Coronary artery (tissue), 2 donors: ENCODE data around the gene PRKAR1A.

Source experiments
- DNase-seq: peaks from one replicate; pipeline ENCODE4 v3.0.0-alpha.2; 2017; ENCODE audit warnings: low spot score
- H3K27ac ChIP-seq, 2 donors: fragments of 200-600 bp; sonication (generic); one replicate each; pipeline ENCODE4 v1.5.1; 2016 to 2019
- H3K4me3 ChIP-seq: fragments of 200-600 bp; sonication (generic); 2 replicates; pipeline ENCODE4 v1.5.1; 2016; ENCODE audit warnings: mild to moderate bottlenecking, moderate library complexity
- TF ChIP-seq, protein P1 (sequence below): fragments of 200-600 bp; sonication (generic); IDR thresholded peaks from one replicate; pipeline ENCODE4 v1.5.1; 2019; ENCODE audit warnings: antibody characterized with exemption

PRKAR1A gene

GRCh38 chr17:68541816-68542215 lies 29.6 kb downstream of the PRKAR1A start:
- no peak overlapping the region for H3K4me3 ChIP-seq
- no peak for DNase-seq
- no peak overlapping the region for H3K27ac ChIP-seq
- TF ChIP-seq, protein P1, sequence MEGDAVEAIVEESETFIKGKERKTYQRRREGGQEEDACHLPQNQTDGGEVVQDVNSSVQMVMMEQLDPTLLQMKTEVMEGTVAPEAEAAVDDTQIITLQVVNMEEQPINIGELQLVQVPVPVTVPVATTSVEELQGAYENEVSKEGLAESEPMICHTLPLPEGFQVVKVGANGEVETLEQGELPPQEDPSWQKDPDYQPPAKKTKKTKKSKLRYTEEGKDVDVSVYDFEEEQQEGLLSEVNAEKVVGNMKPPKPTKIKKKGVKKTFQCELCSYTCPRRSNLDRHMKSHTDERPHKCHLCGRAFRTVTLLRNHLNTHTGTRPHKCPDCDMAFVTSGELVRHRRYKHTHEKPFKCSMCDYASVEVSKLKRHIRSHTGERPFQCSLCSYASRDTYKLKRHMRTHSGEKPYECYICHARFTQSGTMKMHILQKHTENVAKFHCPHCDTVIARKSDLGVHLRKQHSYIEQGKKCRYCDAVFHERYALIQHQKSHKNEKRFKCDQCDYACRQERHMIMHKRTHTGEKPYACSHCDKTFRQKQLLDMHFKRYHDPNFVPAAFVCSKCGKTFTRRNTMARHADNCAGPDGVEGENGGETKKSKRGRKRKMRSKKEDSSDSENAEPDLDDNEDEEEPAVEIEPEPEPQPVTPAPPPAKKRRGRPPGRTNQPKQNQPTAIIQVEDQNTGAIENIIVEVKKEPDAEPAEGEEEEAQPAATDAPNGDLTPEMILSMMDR = no peak

DNA sequence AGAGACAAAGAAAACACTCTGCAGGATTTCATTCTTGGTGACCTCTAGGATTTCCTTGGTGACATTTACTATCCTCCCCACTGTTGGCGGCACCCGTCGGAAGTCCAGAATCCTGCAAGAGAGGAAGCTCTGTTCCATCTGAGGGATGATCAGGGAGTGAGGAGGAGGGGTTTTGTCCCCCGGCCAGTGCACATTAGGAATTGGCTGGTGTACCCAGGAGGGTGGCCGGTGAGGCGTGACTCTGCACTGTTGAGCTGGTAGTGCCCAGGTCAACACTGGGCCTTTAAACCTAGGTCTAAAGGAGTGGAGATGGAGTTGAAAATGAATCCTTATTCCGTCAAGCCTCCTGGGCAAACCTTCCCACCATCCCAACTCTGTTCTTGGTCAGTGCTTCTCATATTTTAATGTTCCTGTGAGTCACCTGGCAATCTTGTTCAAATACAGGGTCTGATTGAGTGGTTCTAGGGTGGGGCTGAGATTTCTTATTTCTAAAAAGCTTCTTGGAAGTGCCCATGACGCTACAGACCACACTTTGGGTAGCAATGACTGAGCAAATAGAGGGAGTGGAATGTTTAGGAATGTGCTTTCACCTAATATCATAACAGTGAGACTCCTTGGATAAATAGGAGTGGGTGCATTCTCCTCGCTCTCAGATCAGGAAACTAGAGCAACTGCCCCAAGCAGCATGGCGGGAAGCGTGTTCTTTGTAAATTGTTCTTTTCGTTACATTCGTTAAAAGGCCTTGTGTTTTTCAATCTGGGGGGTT lies 30.7 kb downstream of the PRKAR1A start:
- Histone ChIP-seq H3K27ac (no peak overlapping the region), H3K4me3 (no peak overlapping the region)
- TF ChIP-seq, protein P1 = no peak
- no peak for DNase-seq

- TF ChIP-seq, protein P1 = no peak
- no peak overlapping the region for H3K4me3 ChIP-seq
- no peak overlapping the region for H3K27ac ChIP-seq
- DNase-seq = no peak
Measured at GRCh38 chr17:68544111-68544915, 32.1 kb downstream of the PRKAR1A start.

DNA sequence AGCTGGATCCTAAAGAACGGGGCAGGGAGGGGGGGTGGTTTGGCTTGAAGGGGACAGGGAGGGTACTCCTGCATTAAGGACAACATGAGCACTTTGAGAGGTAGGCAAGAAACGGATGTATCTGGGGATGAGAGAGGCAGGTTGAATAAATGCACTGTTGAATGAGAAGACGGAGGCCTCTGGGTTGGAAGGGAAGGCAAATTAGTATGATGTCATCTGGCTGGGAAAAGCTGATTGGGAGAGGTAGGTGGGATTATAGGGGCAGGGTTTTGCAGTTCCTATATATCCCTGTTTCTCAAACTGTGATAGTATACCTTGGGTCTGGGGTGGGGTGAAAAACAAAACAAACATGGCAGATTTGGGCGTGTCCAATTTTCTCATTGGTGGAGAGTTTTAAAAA lies 44.3 kb downstream of the PRKAR1A start:
- Histone ChIP-seq H3K4me3 (no peak overlapping the region), H3K27ac (no peak overlapping the region)
- TF ChIP-seq, protein P1 = no peak

GRCh38 chr17:68559316-68559715 lies 47.1 kb downstream of the PRKAR1A start:
- DNase-seq = no peak
- no peak overlapping the region for H3K27ac ChIP-seq
- TF ChIP-seq, protein P1 = no peak
- H3K4me3 ChIP-seq = no peak overlapping the region

More for the DNA sequence above, 44.3 kb downstream of the PRKAR1A start:
- no peak for DNase-seq

DNA sequence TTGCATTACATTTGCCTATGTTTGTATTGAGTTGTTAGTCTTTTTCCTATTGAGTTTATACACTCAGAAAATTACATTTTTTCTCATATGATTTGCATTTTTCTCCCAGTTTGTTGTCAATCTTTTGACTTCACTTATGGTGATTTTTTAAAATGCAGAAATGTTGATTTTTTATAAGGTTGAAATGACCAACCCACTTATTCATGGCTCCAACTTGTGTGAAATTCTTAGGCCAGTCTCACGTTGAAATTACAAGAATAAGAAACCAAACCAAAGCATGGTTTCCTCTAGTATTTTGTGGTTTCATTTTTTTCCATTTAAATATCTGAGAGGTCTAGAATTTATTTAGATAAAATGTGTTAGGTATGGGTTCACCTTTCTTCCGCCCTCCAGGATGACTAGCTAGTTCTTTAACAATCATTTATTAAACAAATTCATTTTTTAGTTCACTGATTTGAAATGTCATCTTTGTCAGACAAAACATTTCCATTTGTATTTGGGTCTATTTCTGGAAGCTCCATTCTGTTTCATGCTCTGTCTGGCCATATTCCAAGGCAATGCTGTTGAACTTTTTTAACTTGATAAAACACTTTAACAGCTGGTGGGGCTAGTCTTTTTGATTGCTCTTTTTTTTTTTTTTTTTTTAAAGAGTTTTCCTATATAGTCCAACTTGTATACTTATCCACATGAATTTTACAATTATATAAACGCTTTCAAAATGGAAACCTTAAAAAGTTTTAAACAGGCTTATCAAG lies 48.9 kb downstream of the PRKAR1A start:
- TF ChIP-seq, protein P1 = no peak
- no peak overlapping the region for H3K27ac ChIP-seq
- no peak for DNase-seq
- H3K4me3 ChIP-seq = no peak overlapping the region
